ENCODE measurements around the gene GRM8. TPM values are rescaled to one million over a fixed set of nuclear protein-coding genes. Genes with fewer than 3 reads are reported as not detected.

GRM8 gene
- total RNA-seq, 1 experiment from 2014 or later = not detected

DNA sequence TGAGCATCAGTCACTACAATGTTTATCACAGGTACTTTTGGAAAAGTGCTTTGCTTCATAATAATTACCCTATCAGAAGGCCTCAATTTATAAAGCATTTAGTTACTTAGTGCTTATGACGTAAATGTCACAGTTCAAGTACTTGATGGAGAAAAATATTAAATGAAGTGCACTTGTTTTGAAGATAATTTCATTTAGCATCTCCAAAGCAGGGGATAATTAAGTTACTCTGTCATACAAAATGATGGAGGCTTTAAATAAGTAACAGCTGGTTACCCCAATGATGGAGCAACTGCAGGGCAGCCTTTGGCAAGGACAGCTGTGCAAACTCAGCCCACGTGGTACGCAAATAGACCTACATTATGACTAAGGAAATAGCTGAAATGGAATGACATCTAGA lies 768.8 kb downstream of the GRM8 start:
- TF ChIP-seq, protein P1, sequence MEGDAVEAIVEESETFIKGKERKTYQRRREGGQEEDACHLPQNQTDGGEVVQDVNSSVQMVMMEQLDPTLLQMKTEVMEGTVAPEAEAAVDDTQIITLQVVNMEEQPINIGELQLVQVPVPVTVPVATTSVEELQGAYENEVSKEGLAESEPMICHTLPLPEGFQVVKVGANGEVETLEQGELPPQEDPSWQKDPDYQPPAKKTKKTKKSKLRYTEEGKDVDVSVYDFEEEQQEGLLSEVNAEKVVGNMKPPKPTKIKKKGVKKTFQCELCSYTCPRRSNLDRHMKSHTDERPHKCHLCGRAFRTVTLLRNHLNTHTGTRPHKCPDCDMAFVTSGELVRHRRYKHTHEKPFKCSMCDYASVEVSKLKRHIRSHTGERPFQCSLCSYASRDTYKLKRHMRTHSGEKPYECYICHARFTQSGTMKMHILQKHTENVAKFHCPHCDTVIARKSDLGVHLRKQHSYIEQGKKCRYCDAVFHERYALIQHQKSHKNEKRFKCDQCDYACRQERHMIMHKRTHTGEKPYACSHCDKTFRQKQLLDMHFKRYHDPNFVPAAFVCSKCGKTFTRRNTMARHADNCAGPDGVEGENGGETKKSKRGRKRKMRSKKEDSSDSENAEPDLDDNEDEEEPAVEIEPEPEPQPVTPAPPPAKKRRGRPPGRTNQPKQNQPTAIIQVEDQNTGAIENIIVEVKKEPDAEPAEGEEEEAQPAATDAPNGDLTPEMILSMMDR (IDR thresholded peaks at IDR 0.05; ENCODE audit: insufficient read depth in 1 of 2, low read depth in 1 of 2, low read length in 1 of 2, severe bottlenecking in 1 of 2, unreplicated experiment in 1 of 2) = no peak

DNA sequence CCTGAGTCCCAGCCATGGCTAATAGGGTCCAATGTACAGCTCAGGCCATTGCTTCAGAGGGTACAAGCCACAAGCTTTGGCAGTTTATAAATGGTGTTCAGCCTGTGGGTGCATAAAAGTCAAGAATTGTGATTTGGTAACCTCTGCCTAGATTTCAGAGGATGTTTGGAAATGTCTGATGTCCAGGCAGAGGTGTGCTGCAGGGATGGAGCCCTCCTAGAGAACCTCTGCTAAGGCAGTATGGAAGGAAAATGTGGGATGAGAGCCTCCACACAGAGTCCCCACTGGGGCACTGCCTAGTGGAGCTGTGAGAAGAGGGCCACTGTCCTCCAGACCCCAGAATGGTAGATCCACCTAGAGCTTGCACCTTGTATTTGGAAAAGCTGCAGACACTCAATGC lies 779.9 kb downstream of the GRM8 start:
- H3K27ac Mint-ChIP-seq (ENCODE audit: unreplicated experiment) = no peak overlapping the region
- Histone ChIP-seq H3K4me1 (no peaks in the 10 kb centered on the region), H3K4me3 (ENCODE audit: low read depth, low read length) (no peak overlapping the region), H3K27me3 (replicated peaks; ENCODE audit: control insufficient read depth, insufficient read depth, low read length) (no peaks in the 10 kb centered on the region), H3K36me3 (ENCODE audit: control insufficient read depth, insufficient read depth, low read length) (no peaks in the 10 kb centered on the region), H3K9me3 (peaks cover 15% of the 10 kb centered on the region)
- intact Hi-C loops (cut with micrococcal nuclease; ENCODE audit: unreplicated experiment) = no loop called here
- H3K36me3 Mint-ChIP-seq (ENCODE audit: insufficient read depth, unreplicated experiment) = no peaks in the 10 kb centered on the region
- no peaks in the 10 kb centered on the region for H3K27me3 Mint-ChIP-seq (ENCODE audit: insufficient read depth, unreplicated experiment)
- DNase-seq = no peak
- H3K9me3 Mint-ChIP-seq (ENCODE audit: unreplicated experiment) = peaks cover 10% of the 10 kb centered on the region
- no peaks in the 10 kb centered on the region for H3K4me1 Mint-ChIP-seq (ENCODE audit: low read depth, unreplicated experiment)
- BruUV-seq (replicated peaks) = no TSS peak
- TF ChIP-seq, protein P1 (IDR thresholded peaks at IDR 0.05; ENCODE audit: insufficient read depth in 1 of 2, low read depth in 1 of 2, low read length in 1 of 2, severe bottlenecking in 1 of 2, unreplicated experiment in 1 of 2) = no peak
- CTCF ChIA-PET = no interaction called here
- H3K4me3 Mint-ChIP-seq (ENCODE audit: unreplicated experiment) = no peak overlapping the region
- POLR2A ChIA-PET = no interaction called here

More for the DNA sequence above, 768.8 kb downstream of the GRM8 start:
- Mint-ChIP-seq H3K27ac (ENCODE audit: unreplicated experiment) (no peak overlapping the region), H3K9me3 (ENCODE audit: unreplicated experiment) (no peaks in the 10 kb centered on the region), H3K4me3 (ENCODE audit: unreplicated experiment) (no peak overlapping the region), H3K36me3 (ENCODE audit: insufficient read depth, unreplicated experiment) (no peaks in the 10 kb centered on the region), H3K27me3 (ENCODE audit: insufficient read depth, unreplicated experiment) (no peaks in the 10 kb centered on the region), H3K4me1 (ENCODE audit: low read depth, unreplicated experiment) (no peaks in the 10 kb centered on the region)
- no TSS peak for BruUV-seq (replicated peaks)
- intact Hi-C loops (cut with micrococcal nuclease; ENCODE audit: unreplicated experiment) = no loop called here
- Histone ChIP-seq H3K4me3 (ENCODE audit: low read depth, low read length) (no peak overlapping the region), H3K9me3 (no peaks in the 10 kb centered on the region), H3K4me1 (no peaks in the 10 kb centered on the region), H3K27me3 (replicated peaks; ENCODE audit: control insufficient read depth, insufficient read depth, low read length) (no peaks in the 10 kb centered on the region), H3K36me3 (ENCODE audit: control insufficient read depth, insufficient read depth, low read length) (no peaks in the 10 kb centered on the region)
- POLR2A ChIA-PET = no interaction called here
- no peak for DNase-seq
- CTCF ChIA-PET = no interaction called here

DNA sequence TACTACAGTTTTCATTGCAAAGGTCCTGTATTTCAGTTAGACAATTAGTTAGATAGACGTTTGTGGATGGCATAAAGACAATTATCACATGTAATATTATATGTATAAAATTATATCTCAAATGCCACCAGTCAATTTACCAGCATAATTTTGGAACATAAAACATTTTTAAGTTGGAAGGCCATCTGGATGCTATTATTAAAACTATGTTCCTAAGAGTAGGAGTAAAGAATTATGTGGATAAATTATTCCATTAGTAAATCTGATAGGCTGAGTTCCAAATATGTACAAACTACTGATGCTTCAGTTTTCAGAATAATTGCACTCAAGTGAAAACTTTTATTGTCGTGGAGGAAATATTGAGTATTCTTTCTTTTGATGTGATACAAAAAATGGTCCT lies 790.3 kb downstream of the GRM8 start:
- H3K27ac Mint-ChIP-seq (ENCODE audit: unreplicated experiment) = no peak overlapping the region
- Histone ChIP-seq H3K9me3 (no peaks in the 10 kb centered on the region), H3K27me3 (replicated peaks; ENCODE audit: control insufficient read depth, insufficient read depth, low read length) (no peaks in the 10 kb centered on the region), H3K4me3 (ENCODE audit: low read depth, low read length) (no peak overlapping the region), H3K36me3 (ENCODE audit: control insufficient read depth, insufficient read depth, low read length) (no peaks in the 10 kb centered on the region), H3K4me1 (no peaks in the 10 kb centered on the region)
- ChIA-PET POLR2A (no interaction called here), CTCF (no interaction called here)
- DNase-seq = no peak
- no peaks in the 10 kb centered on the region for H3K27me3 Mint-ChIP-seq (ENCODE audit: insufficient read depth, unreplicated experiment)
- H3K36me3 Mint-ChIP-seq (ENCODE audit: insufficient read depth, unreplicated experiment) = no peaks in the 10 kb centered on the region
- no peak overlapping the region for H3K4me3 Mint-ChIP-seq (ENCODE audit: unreplicated experiment)
- no TSS peak for BruUV-seq (replicated peaks)
- no peaks in the 10 kb centered on the region for H3K4me1 Mint-ChIP-seq (ENCODE audit: low read depth, unreplicated experiment)
- H3K9me3 Mint-ChIP-seq (ENCODE audit: unreplicated experiment) = no peaks in the 10 kb centered on the region
- intact Hi-C loops (cut with micrococcal nuclease; ENCODE audit: unreplicated experiment) = no loop called here
- TF ChIP-seq, protein P1 (IDR thresholded peaks at IDR 0.05; ENCODE audit: insufficient read depth in 1 of 2, low read depth in 1 of 2, low read length in 1 of 2, severe bottlenecking in 1 of 2, unreplicated experiment in 1 of 2) = no peak

Data from Caco-2 (cell line).